ENCODE measurements around the gene PAPOLB. TPM values are rescaled to one million over a fixed set of nuclear protein-coding genes. Genes with fewer than 3 reads are reported as not detected.

Gene PAPOLB
- polyA plus RNA-seq, 1 donor from 2014 or later, result 0.05 TPM

GRCh38 chr7:4889682-4890081 lies 27.9 kb upstream of the PAPOLB start:
- Histone ChIP-seq H3K27me3 (ENCODE audit: insufficient read depth, low read depth, low read length) (no peaks in the 10 kb centered on the region), H3K36me3 (ENCODE audit: insufficient read depth, low read length) (no peaks in the 10 kb centered on the region), H2AFZ (ENCODE audit: low read depth, low read length) (no peak overlapping the region), H3K9ac (ENCODE audit: low read length) (no peak overlapping the region), H4K20me1 (ENCODE audit: insufficient read depth) (no peaks in the 10 kb centered on the region), H3F3A (ENCODE audit: insufficient read depth, low read length, poor library complexity, severe bottlenecking) (no peaks in the 10 kb centered on the region), H3K79me2 (replicated peaks; ENCODE audit: insufficient read depth, low read length) (no peaks in the 10 kb centered on the region), H3K9me2 (ENCODE audit: insufficient read depth, low read length) (no peaks in the 10 kb centered on the region), H3K4me3 (ENCODE audit: low read length) (no peak overlapping the region), H3K9me3 (ENCODE audit: low read length) (no peaks in the 10 kb centered on the region), H3K4me2 (ENCODE audit: low read length) (no peak overlapping the region), H3K27ac (ENCODE audit: low read length) (no peak overlapping the region)
- TF ChIP-seq REST (IDR thresholded peaks at IDR 0.05; ENCODE audit: borderline replicate concordance) (no peak), RAD21 (conservative IDR thresholded peaks at IDR 0.05) (no peak), TAF1 (IDR thresholded peaks at IDR 0.05; ENCODE audit: low read depth) (no peak), EZH2 (IDR thresholded peaks at IDR 0.05; ENCODE audit: borderline replicate concordance, insufficient read depth, low read length, poor library complexity, severe bottlenecking) (no peak), SMC3 (conservative IDR thresholded peaks at IDR 0.05; ENCODE audit: poor library complexity) (no peak), EP300 (conservative IDR thresholded peaks at IDR 0.05; ENCODE audit: poor library complexity, severe bottlenecking) (no peak), POLR2AphosphoS5 (IDR thresholded peaks at IDR 0.05) (no peak), MXI1 (conservative IDR thresholded peaks at IDR 0.05; ENCODE audit: poor library complexity, severe bottlenecking) (no peak)
- TF ChIP-seq, protein P1, sequence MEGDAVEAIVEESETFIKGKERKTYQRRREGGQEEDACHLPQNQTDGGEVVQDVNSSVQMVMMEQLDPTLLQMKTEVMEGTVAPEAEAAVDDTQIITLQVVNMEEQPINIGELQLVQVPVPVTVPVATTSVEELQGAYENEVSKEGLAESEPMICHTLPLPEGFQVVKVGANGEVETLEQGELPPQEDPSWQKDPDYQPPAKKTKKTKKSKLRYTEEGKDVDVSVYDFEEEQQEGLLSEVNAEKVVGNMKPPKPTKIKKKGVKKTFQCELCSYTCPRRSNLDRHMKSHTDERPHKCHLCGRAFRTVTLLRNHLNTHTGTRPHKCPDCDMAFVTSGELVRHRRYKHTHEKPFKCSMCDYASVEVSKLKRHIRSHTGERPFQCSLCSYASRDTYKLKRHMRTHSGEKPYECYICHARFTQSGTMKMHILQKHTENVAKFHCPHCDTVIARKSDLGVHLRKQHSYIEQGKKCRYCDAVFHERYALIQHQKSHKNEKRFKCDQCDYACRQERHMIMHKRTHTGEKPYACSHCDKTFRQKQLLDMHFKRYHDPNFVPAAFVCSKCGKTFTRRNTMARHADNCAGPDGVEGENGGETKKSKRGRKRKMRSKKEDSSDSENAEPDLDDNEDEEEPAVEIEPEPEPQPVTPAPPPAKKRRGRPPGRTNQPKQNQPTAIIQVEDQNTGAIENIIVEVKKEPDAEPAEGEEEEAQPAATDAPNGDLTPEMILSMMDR (IDR thresholded peaks at IDR 0.05; ENCODE audit: poor library complexity, severe bottlenecking), result no peak

GRCh38 chr7:4888161-4888560 lies 26.3 kb upstream of the PAPOLB start:
- TF ChIP-seq POLR2AphosphoS5 (IDR thresholded peaks at IDR 0.05) (no peak), MXI1 (conservative IDR thresholded peaks at IDR 0.05; ENCODE audit: poor library complexity, severe bottlenecking) (no peak), TAF1 (IDR thresholded peaks at IDR 0.05; ENCODE audit: low read depth) (no peak)
- Histone ChIP-seq H3K9me3 (ENCODE audit: low read length) (no peaks in the 10 kb centered on the region), H3F3A (ENCODE audit: insufficient read depth, low read length, poor library complexity, severe bottlenecking) (no peaks in the 10 kb centered on the region), H4K20me1 (ENCODE audit: insufficient read depth) (no peaks in the 10 kb centered on the region), H3K27ac (ENCODE audit: low read length) (no peak overlapping the region), H3K9ac (ENCODE audit: low read length) (no peak overlapping the region), H3K27me3 (ENCODE audit: insufficient read depth, low read depth, low read length) (no peaks in the 10 kb centered on the region), H3K4me2 (ENCODE audit: low read length) (no peak overlapping the region), H3K79me2 (replicated peaks; ENCODE audit: insufficient read depth, low read length) (no peaks in the 10 kb centered on the region), H3K36me3 (ENCODE audit: insufficient read depth, low read length) (no peaks in the 10 kb centered on the region), H3K4me3 (ENCODE audit: low read length) (no peak overlapping the region), H2AFZ (ENCODE audit: low read depth, low read length) (no peak overlapping the region), H3K9me2 (ENCODE audit: insufficient read depth, low read length) (no peaks in the 10 kb centered on the region)

- Histone ChIP-seq H3K36me3 (ENCODE audit: insufficient read depth, low read length) (no peaks in the 10 kb centered on the region), H3K79me2 (replicated peaks; ENCODE audit: insufficient read depth, low read length) (peaks cover 4% of the 10 kb centered on the region), H3K27me3 (ENCODE audit: insufficient read depth, low read depth, low read length) (no peaks in the 10 kb centered on the region), H3K27ac (ENCODE audit: low read length) (no peak overlapping the region), H3K4me2 (ENCODE audit: low read length) (no peak overlapping the region), H4K20me1 (ENCODE audit: insufficient read depth) (no peaks in the 10 kb centered on the region), H3K4me3 (ENCODE audit: low read length) (no peak overlapping the region), H3K9me2 (ENCODE audit: insufficient read depth, low read length) (no peaks in the 10 kb centered on the region), H3F3A (ENCODE audit: insufficient read depth, low read length, poor library complexity, severe bottlenecking) (no peaks in the 10 kb centered on the region), H3K9me3 (ENCODE audit: low read length) (no peaks in the 10 kb centered on the region), H3K9ac (ENCODE audit: low read length) (no peak overlapping the region), H2AFZ (ENCODE audit: low read depth, low read length) (no peak overlapping the region)
- TF ChIP-seq TAF1 (IDR thresholded peaks at IDR 0.05; ENCODE audit: low read depth), result no peak
- TF ChIP-seq, protein P1 (IDR thresholded peaks at IDR 0.05; ENCODE audit: poor library complexity, severe bottlenecking), result no peak
- TF ChIP-seq REST (IDR thresholded peaks at IDR 0.05; ENCODE audit: borderline replicate concordance), result no peak
- TF ChIP-seq RAD21 (conservative IDR thresholded peaks at IDR 0.05), result no peak
- no peak for TF ChIP-seq MXI1 (conservative IDR thresholded peaks at IDR 0.05; ENCODE audit: poor library complexity, severe bottlenecking)
- no peak for TF ChIP-seq SMC3 (conservative IDR thresholded peaks at IDR 0.05; ENCODE audit: poor library complexity)
- no peak for TF ChIP-seq EZH2 (IDR thresholded peaks at IDR 0.05; ENCODE audit: borderline replicate concordance, insufficient read depth, low read length, poor library complexity, severe bottlenecking)
- TF ChIP-seq EP300 (conservative IDR thresholded peaks at IDR 0.05; ENCODE audit: poor library complexity, severe bottlenecking), result no peak
- TF ChIP-seq POLR2AphosphoS5 (IDR thresholded peaks at IDR 0.05), result no peak
These were observed 24.8 kb upstream of the PAPOLB start for GRCh38 chr7:4886671-4887070.

Measured in neural cell (in vitro differentiated cells).